Nephron progenitor cell (in vitro differentiated cells): Measurements from ENCODE around the gene GRIK2.

Experiments used
- DNase-seq: peaks from one replicate; pipeline ENCODE4 v3.0.0; 2021
- H3K27ac Mint-ChIP-seq: 2 replicates; pipeline ENCODE4 v1.8.0; 2021; ENCODE audit warnings: mild to moderate bottlenecking, moderate library complexity, mixed read lengths
- H3K27me3 Mint-ChIP-seq: 2 replicates; pipeline ENCODE4 v1.8.0; 2021; ENCODE audit warnings: mild to moderate bottlenecking, low read depth, mixed read lengths; ENCODE audit not compliant: poor library complexity
- H3K36me3 Mint-ChIP-seq: 2 replicates; pipeline ENCODE4 v1.8.0; 2021; ENCODE audit warnings: low read depth, mixed read lengths
- H3K4me1 Mint-ChIP-seq: 2 replicates; pipeline ENCODE4 v1.8.0; 2021; ENCODE audit warnings: mixed read lengths
- H3K4me3 Mint-ChIP-seq: 2 replicates; pipeline ENCODE4 v1.8.0; 2021; ENCODE audit warnings: mild to moderate bottlenecking, moderate library complexity, mixed read lengths
- H3K9me3 Mint-ChIP-seq: 2 replicates; pipeline ENCODE4 v1.8.0; 2021; ENCODE audit warnings: mild to moderate bottlenecking, moderate library complexity, mixed read lengths
- CTCF ChIP-seq: fragments of 200-600 bp; sonication (generic); IDR thresholded peaks from 2 replicates; pipeline ENCODE4 v1.5.0; 2021; ENCODE audit warnings: antibody characterized with exemption

The GRIK2 gene

DNA sequence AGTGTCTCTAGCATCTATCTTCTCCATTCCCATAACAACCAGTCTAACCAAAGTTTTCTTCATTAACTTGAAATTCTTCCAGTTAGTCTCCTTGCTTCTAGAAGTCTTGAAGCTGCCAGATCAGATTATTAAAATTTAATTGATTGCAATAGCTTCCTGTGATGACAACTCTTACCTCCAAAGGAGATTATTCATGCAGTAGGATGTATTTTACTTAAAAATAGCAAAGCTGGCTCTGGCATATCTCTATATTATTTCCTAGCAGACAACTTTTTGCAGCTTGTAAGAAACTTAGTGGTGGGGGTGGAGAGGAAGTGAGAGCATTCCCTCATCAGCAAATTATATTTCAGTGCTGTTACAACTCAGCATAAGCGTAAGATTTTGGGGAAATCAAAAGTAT is 290.4 kb downstream of the GRIK2 start:
- H3K4me3 Mint-ChIP-seq, result no peak overlapping the region
- H3K9me3 Mint-ChIP-seq, result no peaks in the 10 kb centered on the region
- TF ChIP-seq CTCF, result no peak
- no peaks in the 10 kb centered on the region for H3K27me3 Mint-ChIP-seq
- DNase-seq, result no peak
- H3K4me1 Mint-ChIP-seq, result peaks cover 7% of the 10 kb centered on the region
- no peaks in the 10 kb centered on the region for H3K36me3 Mint-ChIP-seq
- no peak overlapping the region for H3K27ac Mint-ChIP-seq

GRCh38 chr6:101686653-101687052 is 293.1 kb downstream of the GRIK2 start:
- no peak for DNase-seq
- no peaks in the 10 kb centered on the region for H3K27me3 Mint-ChIP-seq
- no peaks in the 10 kb centered on the region for H3K9me3 Mint-ChIP-seq
- H3K4me1 Mint-ChIP-seq, result peaks cover 7% of the 10 kb centered on the region
- no peak for TF ChIP-seq CTCF
- no peak overlapping the region for H3K4me3 Mint-ChIP-seq
- H3K27ac Mint-ChIP-seq, result no peak overlapping the region
- no peaks in the 10 kb centered on the region for H3K36me3 Mint-ChIP-seq

GRCh38 chr6:101689156-101689555 is 295.6 kb downstream of the GRIK2 start:
- TF ChIP-seq CTCF, result no peak
- no peaks in the 10 kb centered on the region for H3K9me3 Mint-ChIP-seq
- H3K4me1 Mint-ChIP-seq, result peaks cover 7% of the 10 kb centered on the region
- no peaks in the 10 kb centered on the region for H3K27me3 Mint-ChIP-seq
- no peaks in the 10 kb centered on the region for H3K36me3 Mint-ChIP-seq
- no peak overlapping the region for H3K4me3 Mint-ChIP-seq
- DNase-seq, result no peak
- H3K27ac Mint-ChIP-seq, result no peak overlapping the region

GRCh38 chr6:101689695-101690094 is 296.2 kb downstream of the GRIK2 start:
- TF ChIP-seq CTCF, result no peak
- H3K4me1 Mint-ChIP-seq, result peaks cover 7% of the 10 kb centered on the region
- H3K27me3 Mint-ChIP-seq, result no peaks in the 10 kb centered on the region
- H3K4me3 Mint-ChIP-seq, result no peak overlapping the region
- no peak overlapping the region for H3K27ac Mint-ChIP-seq
- DNase-seq, result no peak
- no peaks in the 10 kb centered on the region for H3K36me3 Mint-ChIP-seq
- no peaks in the 10 kb centered on the region for H3K9me3 Mint-ChIP-seq

DNA sequence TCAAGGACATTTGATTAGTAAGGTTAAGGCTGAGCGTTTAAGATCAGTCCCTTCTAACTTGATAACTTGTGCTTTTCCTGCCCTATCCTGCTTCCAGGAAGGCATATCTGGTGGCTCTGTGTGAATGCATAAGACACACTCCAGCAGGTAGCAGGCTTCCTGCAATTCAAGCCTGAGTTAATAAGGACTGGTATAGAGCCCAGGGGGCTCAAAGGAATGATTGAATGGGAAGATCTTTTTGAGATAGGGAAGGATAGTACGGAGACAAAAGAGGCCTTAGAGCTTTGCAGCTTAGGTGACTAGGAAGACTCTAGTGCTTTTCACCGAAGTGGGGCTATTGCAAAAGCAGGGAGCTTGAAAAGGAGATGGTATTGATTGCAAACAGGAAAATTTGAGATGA is 307.1 kb downstream of the GRIK2 start:
- H3K9me3 Mint-ChIP-seq, result no peaks in the 10 kb centered on the region
- H3K4me1 Mint-ChIP-seq, result no peaks in the 10 kb centered on the region
- H3K27me3 Mint-ChIP-seq, result no peaks in the 10 kb centered on the region
- no peak for TF ChIP-seq CTCF
- H3K4me3 Mint-ChIP-seq, result no peak overlapping the region
- DNase-seq, result no peak
- no peak overlapping the region for H3K27ac Mint-ChIP-seq
- no peaks in the 10 kb centered on the region for H3K36me3 Mint-ChIP-seq

DNA sequence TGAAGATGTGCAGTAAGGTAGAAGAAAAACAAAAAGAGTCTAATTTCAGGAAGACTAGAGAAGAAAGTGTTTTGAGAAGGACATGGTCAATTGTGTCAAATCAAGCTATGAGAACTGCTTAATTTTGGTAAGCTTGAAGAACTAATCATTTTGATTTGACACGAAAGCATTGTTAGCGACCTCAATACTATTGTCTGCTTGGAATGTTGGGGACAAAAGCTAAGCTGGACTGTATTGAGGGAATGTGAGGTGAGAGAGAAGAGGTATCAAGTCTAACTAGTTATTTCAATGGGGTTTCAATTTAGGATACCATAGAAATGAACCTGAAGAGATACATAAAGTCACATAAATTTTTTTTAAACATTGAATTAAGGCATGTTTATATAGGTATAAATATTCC is 309.8 kb downstream of the GRIK2 start:
- Mint-ChIP-seq H3K36me3 (no peaks in the 10 kb centered on the region), H3K9me3 (no peaks in the 10 kb centered on the region)
- TF ChIP-seq CTCF, result no peak

More for the DNA sequence above, 309.8 kb downstream of the GRIK2 start:
- DNase-seq, result no peak
- Mint-ChIP-seq H3K27ac (no peak overlapping the region), H3K4me3 (no peak overlapping the region), H3K4me1 (no peaks in the 10 kb centered on the region), H3K27me3 (no peaks in the 10 kb centered on the region)
